GM23338 (cell line): ENCODE data around the gene SYNPO.
A peak's percentile ranks its signal among the peaks of the same experiment; 100 is the strongest.

Experiments used
- JUNB ChIP-seq: IDR thresholded peaks from one replicate; pipeline ENCODE4 v1.6.1; 2016; ENCODE audit warnings: antibody characterized with exemption; ENCODE audit not compliant: unreplicated experiment
- TF ChIP-seq, protein P1 (sequence below), 2 experiments: fragments of 200-600 bp in 1 of 2; sonication (generic) in 1 of 2; conservative IDR thresholded peaks; 2 replicates each; pipeline versions ENCODE4 v1.5.1 to v1.6.1; 2016 to 2017; ENCODE audit warnings: antibody characterized with exemption in 2 of 2, low read depth in 2 of 2, mild to moderate bottlenecking in 2 of 2, moderate library complexity in 1 of 2

GRCh38 chr5:150598006-150598405 lies 42.5 kb upstream of the SYNPO start:
- TF ChIP-seq, protein P1, sequence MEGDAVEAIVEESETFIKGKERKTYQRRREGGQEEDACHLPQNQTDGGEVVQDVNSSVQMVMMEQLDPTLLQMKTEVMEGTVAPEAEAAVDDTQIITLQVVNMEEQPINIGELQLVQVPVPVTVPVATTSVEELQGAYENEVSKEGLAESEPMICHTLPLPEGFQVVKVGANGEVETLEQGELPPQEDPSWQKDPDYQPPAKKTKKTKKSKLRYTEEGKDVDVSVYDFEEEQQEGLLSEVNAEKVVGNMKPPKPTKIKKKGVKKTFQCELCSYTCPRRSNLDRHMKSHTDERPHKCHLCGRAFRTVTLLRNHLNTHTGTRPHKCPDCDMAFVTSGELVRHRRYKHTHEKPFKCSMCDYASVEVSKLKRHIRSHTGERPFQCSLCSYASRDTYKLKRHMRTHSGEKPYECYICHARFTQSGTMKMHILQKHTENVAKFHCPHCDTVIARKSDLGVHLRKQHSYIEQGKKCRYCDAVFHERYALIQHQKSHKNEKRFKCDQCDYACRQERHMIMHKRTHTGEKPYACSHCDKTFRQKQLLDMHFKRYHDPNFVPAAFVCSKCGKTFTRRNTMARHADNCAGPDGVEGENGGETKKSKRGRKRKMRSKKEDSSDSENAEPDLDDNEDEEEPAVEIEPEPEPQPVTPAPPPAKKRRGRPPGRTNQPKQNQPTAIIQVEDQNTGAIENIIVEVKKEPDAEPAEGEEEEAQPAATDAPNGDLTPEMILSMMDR (conservative IDR thresholded peaks at IDR 0.05; ENCODE audit: low read depth in 2 of 2), result 0 out of 4 replicates have a peak, but pooled peaks of 1 of the 2 experiments have one; percentile 1
- TF ChIP-seq JUNB, result no peak
